ENCODE measurements around the gene ALCAM. TPM values are rescaled to one million over a fixed set of nuclear protein-coding genes. Genes with fewer than 3 reads are reported as not detected.

Gene ALCAM
- total and polyA plus RNA-seq, 2 donors (not counting 1 experiment from before 2014, with no cell fraction given) = 6.2 to 23.8 TPM

DNA sequence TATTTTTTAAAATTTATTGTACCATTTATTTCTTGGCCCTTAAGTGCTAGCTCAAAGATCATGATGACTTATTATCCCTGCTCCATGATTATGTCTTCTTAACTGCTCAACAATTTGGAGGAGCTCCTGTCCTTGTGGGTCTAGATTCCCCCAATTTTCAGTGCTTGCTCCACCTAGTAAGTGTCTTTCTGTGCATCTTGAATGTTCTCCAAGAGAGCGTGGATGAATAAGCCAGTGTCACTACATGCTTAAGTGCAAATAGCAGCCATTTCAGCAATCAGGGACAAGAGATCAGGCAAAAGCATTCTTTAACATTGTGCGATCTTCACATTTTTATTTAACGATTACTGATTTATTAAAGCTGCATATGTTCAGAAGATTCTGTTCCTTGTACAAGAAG lies 99.4 kb downstream of the ALCAM start:
- H3K4me1 ChIP-seq (ENCODE audit: control insufficient read depth in 2 of 2, insufficient read depth in 2 of 2, low read length in 2 of 2) = no peaks in the 10 kb centered on the region
- ChIA-PET CTCF (no interaction called here), POLR2A (no interaction called here)
- Mint-ChIP-seq H3K9me3 (ENCODE audit: insufficient read depth) (peaks cover 2% of the 10 kb centered on the region), H3K4me3 (no peak overlapping the region), H3K27ac (no peak overlapping the region), H3K27me3 (no peaks in the 10 kb centered on the region), H3K4me1 (peaks cover 8% of the 10 kb centered on the region)
- no peaks in the 10 kb centered on the region for H3K27me3 ChIP-seq (replicated peaks in 1 of 4; ENCODE audit: control extremely low read depth in 1 of 4, control insufficient read depth in 3 of 4, insufficient read depth in 4 of 4, low read length in 3 of 4)
- H3K79me2 ChIP-seq (ENCODE audit: control insufficient read depth, insufficient read depth, low read length) = peaks cover 3% of the 10 kb centered on the region
- H2AFZ ChIP-seq (ENCODE audit: insufficient read depth, low read depth, low read length, poor library complexity, severe bottlenecking) = no peak overlapping the region
- ATAC-seq (ENCODE audit: low read depth) = no peak
- intact Hi-C loops (cut with micrococcal nuclease) = no loop called here
- no peaks in the 10 kb centered on the region for H3K9me3 ChIP-seq (ENCODE audit: control extremely low read depth in 1 of 3, control insufficient read depth in 2 of 3, insufficient read depth in 1 of 3, low read length in 2 of 3)
- no peak for DNase-seq
- TF ChIP-seq EZH2 (IDR thresholded peaks at IDR 0.05; ENCODE audit: borderline replicate concordance, insufficient read depth, low read depth, low read length, poor library complexity, severe bottlenecking) = no peak
- no peak for TF ChIP-seq CTCF (IDR thresholded peaks at IDR 0.05)
- H3K4me3 ChIP-seq (ENCODE audit: control extremely low read depth in 1 of 5, extremely low read depth in 1 of 5, insufficient read depth in 1 of 5, low read depth in 2 of 5, low read length in 4 of 5) = no peak overlapping the region
- H4K20me1 ChIP-seq (ENCODE audit: control insufficient read depth, insufficient read depth, low read length, poor library complexity, severe bottlenecking) = no peaks in the 10 kb centered on the region
- H3K9ac ChIP-seq (ENCODE audit: low read length) = no peak overlapping the region
- no peak overlapping the region for H3K27ac ChIP-seq (ENCODE audit: low read length in 2 of 2)
- H3K4me2 ChIP-seq (replicated peaks; ENCODE audit: low read depth, low read length, poor library complexity, severe bottlenecking) = no peak overlapping the region
- 100% methylated on average over 1 of the region's 3 CpGs for WGBS (ENCODE audit: insufficient coverage)
- no peaks in the 10 kb centered on the region for H3K36me3 ChIP-seq (replicated peaks in 1 of 2; ENCODE audit: control extremely low read depth in 1 of 2, control insufficient read depth in 1 of 2, extremely low read depth in 1 of 2, insufficient read depth in 2 of 2, low read length in 1 of 2)

DNA sequence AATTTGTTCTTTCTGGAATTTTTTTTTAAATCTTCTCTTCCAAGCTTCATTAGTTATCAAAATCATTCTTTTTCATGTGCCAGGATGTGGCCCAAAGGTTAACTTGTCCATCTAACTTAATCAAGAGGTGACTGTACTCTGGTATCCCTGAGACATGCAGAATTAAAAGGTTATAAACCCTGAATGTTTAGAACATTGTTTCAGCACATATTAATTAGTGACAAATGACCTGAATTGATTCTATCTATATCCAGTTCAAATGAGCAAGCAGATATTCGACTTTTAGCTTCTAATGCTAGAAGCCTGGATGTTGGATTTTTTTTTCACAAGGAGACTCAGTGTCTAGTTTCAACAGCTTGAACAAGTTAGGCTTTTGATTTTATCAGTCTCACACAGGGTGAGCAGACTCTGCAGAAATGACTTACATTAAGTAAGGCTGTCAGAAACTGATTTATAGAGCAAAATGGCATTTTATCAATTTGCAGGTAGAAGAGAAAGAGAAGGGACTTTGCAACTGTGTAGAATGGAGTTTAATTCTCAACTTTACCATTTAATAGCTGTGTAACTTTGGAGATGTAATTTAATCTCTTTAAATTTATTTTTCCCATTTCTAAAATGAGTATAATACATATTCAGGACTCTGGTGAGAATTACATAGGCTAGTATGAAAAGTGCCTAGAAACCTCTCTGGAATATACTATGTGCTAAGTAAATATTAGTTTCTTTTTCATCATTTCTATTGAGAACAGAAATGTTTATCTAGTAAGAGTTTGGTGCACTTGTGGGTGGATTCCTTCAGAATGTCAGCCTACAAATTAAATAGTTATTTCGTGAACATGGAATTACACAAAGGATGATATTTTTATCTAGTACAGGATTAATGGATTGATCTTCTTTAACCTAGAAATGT lies 100.0 kb downstream of the ALCAM start:
- no peak overlapping the region for H3K4me2 ChIP-seq (replicated peaks; ENCODE audit: low read depth, low read length, poor library complexity, severe bottlenecking)
- H3K9me3 ChIP-seq (ENCODE audit: control extremely low read depth in 1 of 3, control insufficient read depth in 2 of 3, insufficient read depth in 1 of 3, low read length in 2 of 3) = no peaks in the 10 kb centered on the region
- Mint-ChIP-seq H3K4me1 (peaks cover 10% of the 10 kb centered on the region), H3K27me3 (no peaks in the 10 kb centered on the region), H3K4me3 (no peak overlapping the region), H3K27ac (no peak overlapping the region), H3K9me3 (ENCODE audit: insufficient read depth) (peaks cover 2% of the 10 kb centered on the region)
- no peak overlapping the region for H3K27ac ChIP-seq (ENCODE audit: low read length in 2 of 2)
- CTCF ChIA-PET = no interaction called here
- no peak overlapping the region for H3K9ac ChIP-seq (ENCODE audit: low read length)
- POLR2A ChIA-PET = no interaction called here
- H3K36me3 ChIP-seq (replicated peaks in 1 of 2; ENCODE audit: control extremely low read depth in 1 of 2, control insufficient read depth in 1 of 2, extremely low read depth in 1 of 2, insufficient read depth in 2 of 2, low read length in 1 of 2) = no peaks in the 10 kb centered on the region
- TF ChIP-seq CTCF (IDR thresholded peaks at IDR 0.05) (no peak), EZH2 (IDR thresholded peaks at IDR 0.05; ENCODE audit: borderline replicate concordance, insufficient read depth, low read depth, low read length, poor library complexity, severe bottlenecking) (no peak)
- H3K27me3 ChIP-seq (replicated peaks in 1 of 4; ENCODE audit: control extremely low read depth in 1 of 4, control insufficient read depth in 3 of 4, insufficient read depth in 4 of 4, low read length in 3 of 4) = no peaks in the 10 kb centered on the region
- intact Hi-C loops (cut with micrococcal nuclease) = no loop called here
- DNase-seq = no peak
- no peaks in the 10 kb centered on the region for H3K4me1 ChIP-seq (ENCODE audit: control insufficient read depth in 2 of 2, insufficient read depth in 2 of 2, low read length in 2 of 2)
- no CpG with 5 or more reads among the region's 2 CpGs for WGBS (ENCODE audit: insufficient coverage)
- peaks cover 3% of the 10 kb centered on the region for H3K79me2 ChIP-seq (ENCODE audit: control insufficient read depth, insufficient read depth, low read length)
- no peaks in the 10 kb centered on the region for H4K20me1 ChIP-seq (ENCODE audit: control insufficient read depth, insufficient read depth, low read length, poor library complexity, severe bottlenecking)
- no peak overlapping the region for H3K4me3 ChIP-seq (ENCODE audit: control extremely low read depth in 1 of 5, extremely low read depth in 1 of 5, insufficient read depth in 1 of 5, low read depth in 2 of 5, low read length in 4 of 5)
- no peak for ATAC-seq (ENCODE audit: low read depth)
- H2AFZ ChIP-seq (ENCODE audit: insufficient read depth, low read depth, low read length, poor library complexity, severe bottlenecking) = no peak overlapping the region

Measured in B cell (primary cell).